Kidney (tissue), 14 donors: Measurements from ENCODE around the gene CYTH4. TPM values are rescaled to one million over a fixed set of nuclear protein-coding genes. Genes with fewer than 3 reads are reported as not detected.

Experiments used
- DNase-seq, 5 donors: peaks; one replicate each; pipeline ENCODE4 v3.0.0-alpha.2; 2013 to 2020
- FAIRE-seq: peaks from 2 replicates; lab custom pipeline; 2012; peaks lifted over from hg19 to GRCh38; lab: Jason Lieb, UNC
- H3K27ac ChIP-seq, 2 donors: one replicate each; pipeline ENCODE4 v1.7.0; 2013; ENCODE audit warnings: low read depth in 2 of 2, low read length in 2 of 2, inconsistent platforms in 1 of 2
- H3K27me3 ChIP-seq: one replicate; pipeline ENCODE4 v1.7.1; 2013; ENCODE audit warnings: low read length, inconsistent platforms; ENCODE audit not compliant: control insufficient read depth, insufficient read depth
- H3K36me3 ChIP-seq, 3 donors: one replicate each; pipeline versions ENCODE4 v1.7.0 to v1.7.1; 2013; ENCODE audit warnings: low read length in 3 of 3, control low read depth in 1 of 3, inconsistent platforms in 1 of 3; ENCODE audit not compliant: insufficient read depth in 3 of 3, control insufficient read depth in 2 of 3
- H3K4me1 ChIP-seq, 3 donors: one replicate each; pipeline versions ENCODE4 v1.7.0 to v1.7.1; 2013; ENCODE audit warnings: low read length in 3 of 3, inconsistent platforms in 1 of 3, low read depth in 1 of 3; ENCODE audit not compliant: control insufficient read depth in 2 of 3, insufficient read depth in 2 of 3
- H3K4me3 ChIP-seq, 3 donors: one replicate each; pipeline versions ENCODE4 v1.7.0 to v1.8.1; 2013; ENCODE audit warnings: low read length in 3 of 3, control low read depth in 1 of 3, inconsistent platforms in 1 of 3
- H3K9ac ChIP-seq, 3 donors: one replicate each; pipeline versions ENCODE4 v1.7.0 to v1.7.1; 2013; ENCODE audit warnings: low read length in 3 of 3, control low read depth in 1 of 3, inconsistent platforms in 1 of 3
- H3K9me3 ChIP-seq, 3 donors: one replicate each; pipeline versions ENCODE4 v1.7.0 to v1.7.1; 2013; ENCODE audit warnings: low read length in 3 of 3, control low read depth in 1 of 3, inconsistent platforms in 1 of 3; ENCODE audit not compliant: control insufficient read depth in 2 of 3, insufficient read depth in 1 of 3
- CTCF ChIP-seq: IDR thresholded peaks from 3 replicates; pipeline ENCODE4 v1.5.1; 2012; ENCODE audit warnings: mild to moderate bottlenecking, moderate library complexity, borderline replicate concordance; ENCODE audit not compliant: insufficient read depth; ENCODE audit errors: extremely low read depth
- intact Hi-C: fragments of 100-400 bp; cut with DNase I; formaldehyde crosslinking; loops from one replicate; pipeline ENCODE4 v1.11.1; 2022
- polyA plus RNA-seq: library from polyadenylated mRNA; stranded (reverse); fragments of 350-450 nt; fragmentation: Illumina TruSeq; extraction: RNeasy Lipid Tissue Mini Kit (QIAGEN cat#74804); gene quantifications from one replicate; pipeline ENCODE4 v1.2.3, GENCODE V29; 2014; ENCODE audit warnings: low read depth, low replicate concordance; ENCODE audit not compliant: insufficient read depth
- total RNA-seq: library from RNA; stranded (reverse); fragmentation: NEBNext Ultra II Directional; extraction: Animal tissue kit (Norgen Biotek cat#: 25700); gene quantifications from one replicate; pipeline ENCODE4 v1.2.1, GENCODE V29; 2021
- donor health status: control.
- donor health status: control.
- donor health status: control.
- donor health status: control.
- donor health status: control.
- donor health status: DM: yes; HTN: yes; CAD: no.
- donor health status: Normal renal cell carcinoma (clear cell type).

CYTH4 gene
- total and polyA plus RNA-seq, 2 donors from 2014 or later = 1.9 to 30.2 TPM

GRCh38 chr22:37334859-37335805, 52.8 kb downstream of the CYTH4 start:
- H3K27me3 ChIP-seq = peaks cover 11% of the 10 kb centered on the region
- TF ChIP-seq CTCF = no peak
- H3K36me3 ChIP-seq = no peaks in the 10 kb centered on the region
- FAIRE-seq = no peak
- no peak overlapping the region for H3K4me3 ChIP-seq
- DNase-seq = peak in 1 of 5 donors; percentile 62
- H3K4me1 ChIP-seq = peaks cover 0 to 8% (median 4%) of the 10 kb centered on the region in 3 donors
- no peak overlapping the region for H3K27ac ChIP-seq
- H3K9ac ChIP-seq = no peak overlapping the region
- intact Hi-C loops = no loop called here
- no peaks in the 10 kb centered on the region for H3K9me3 ChIP-seq

GRCh38 chr22:37335806-37336199, 53.5 kb downstream of the CYTH4 start:
- Histone ChIP-seq H3K27me3 (peaks cover 11% of the 10 kb centered on the region), H3K9me3 (no peaks in the 10 kb centered on the region), H3K4me1 (peaks cover 0 to 8% (median 3%) of the 10 kb centered on the region in 3 donors), H3K27ac (no peak overlapping the region), H3K36me3 (no peaks in the 10 kb centered on the region), H3K4me3 (no peak overlapping the region), H3K9ac (no peak overlapping the region)
- intact Hi-C loops = no loop called here
- FAIRE-seq (no peak), DNase-seq (no peak)
- no peak for TF ChIP-seq CTCF

GRCh38 chr22:37336579-37336978, 54.3 kb downstream of the CYTH4 start:
- Histone ChIP-seq H3K9ac (no peak overlapping the region), H3K27ac (no peak overlapping the region), H3K27me3 (peaks cover 11% of the 10 kb centered on the region), H3K36me3 (no peaks in the 10 kb centered on the region), H3K9me3 (no peaks in the 10 kb centered on the region), H3K4me1 (peaks cover 0 to 8% (median 3%) of the 10 kb centered on the region in 3 donors), H3K4me3 (no peak overlapping the region)
- FAIRE-seq (no peak), DNase-seq (peak in 1 of 5 donors; percentile 60)
- intact Hi-C loops = no loop called here
- TF ChIP-seq CTCF = no peak
